ENCODE results near the gene KRTAP6-2. TPM values are rescaled to one million over a fixed set of nuclear protein-coding genes. Genes with fewer than 3 reads are reported as not detected.

Gene KRTAP6-2
- total RNA-seq, 1 donor from 2014 or later = not detected

DNA sequence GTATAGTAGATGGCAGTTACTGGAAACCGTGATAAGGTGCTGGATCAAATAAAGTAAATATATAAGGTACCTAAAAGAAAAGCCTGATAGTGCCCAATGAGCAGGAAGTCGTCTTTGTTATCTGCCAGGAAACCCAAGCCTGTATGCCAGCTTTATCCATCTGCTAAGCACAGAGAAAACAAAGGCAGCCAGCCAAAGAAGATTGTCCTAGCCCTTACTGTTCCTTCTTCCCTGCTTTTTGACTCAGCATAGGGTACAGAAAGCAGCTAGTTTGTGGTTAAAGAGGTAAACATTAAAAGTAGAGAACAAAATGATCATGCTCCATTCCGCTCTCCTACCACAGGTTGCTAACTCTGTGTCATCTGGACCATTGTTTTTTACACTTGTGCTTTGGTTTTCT is 18.6 kb downstream of the KRTAP6-2 start:
- Histone ChIP-seq H3K27me3 (no peaks in the 10 kb centered on the region), H3K9me3 (no peaks in the 10 kb centered on the region), H3K4me3 (no peak overlapping the region), H3K27ac (no peak overlapping the region), H3K4me1 (no peaks in the 10 kb centered on the region), H3K36me3 (no peaks in the 10 kb centered on the region)
- TF ChIP-seq POLR2A (IDR thresholded peaks at IDR 0.05) = no peak
- TF ChIP-seq, protein P1, sequence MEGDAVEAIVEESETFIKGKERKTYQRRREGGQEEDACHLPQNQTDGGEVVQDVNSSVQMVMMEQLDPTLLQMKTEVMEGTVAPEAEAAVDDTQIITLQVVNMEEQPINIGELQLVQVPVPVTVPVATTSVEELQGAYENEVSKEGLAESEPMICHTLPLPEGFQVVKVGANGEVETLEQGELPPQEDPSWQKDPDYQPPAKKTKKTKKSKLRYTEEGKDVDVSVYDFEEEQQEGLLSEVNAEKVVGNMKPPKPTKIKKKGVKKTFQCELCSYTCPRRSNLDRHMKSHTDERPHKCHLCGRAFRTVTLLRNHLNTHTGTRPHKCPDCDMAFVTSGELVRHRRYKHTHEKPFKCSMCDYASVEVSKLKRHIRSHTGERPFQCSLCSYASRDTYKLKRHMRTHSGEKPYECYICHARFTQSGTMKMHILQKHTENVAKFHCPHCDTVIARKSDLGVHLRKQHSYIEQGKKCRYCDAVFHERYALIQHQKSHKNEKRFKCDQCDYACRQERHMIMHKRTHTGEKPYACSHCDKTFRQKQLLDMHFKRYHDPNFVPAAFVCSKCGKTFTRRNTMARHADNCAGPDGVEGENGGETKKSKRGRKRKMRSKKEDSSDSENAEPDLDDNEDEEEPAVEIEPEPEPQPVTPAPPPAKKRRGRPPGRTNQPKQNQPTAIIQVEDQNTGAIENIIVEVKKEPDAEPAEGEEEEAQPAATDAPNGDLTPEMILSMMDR (IDR thresholded peaks at IDR 0.05) = no peak
- TF ChIP-seq POLR2AphosphoS5 (IDR thresholded peaks at IDR 0.05; ENCODE audit: insufficient read depth in 1 of 2, low read depth in 1 of 2) = no peak
- DNase-seq (ENCODE audit: extremely low spot score in 2 of 2) = no peak
- intact Hi-C loops (cut with DNase I) = loop anchor here (1.0 kb wide), 1 partner anchor 23 kb away; no protein-coding TSS in a partner anchor

GRCh38 chr21:30579346-30579745 is 19.4 kb downstream of the KRTAP6-2 start:
- H3K9me3 ChIP-seq = no peaks in the 10 kb centered on the region
- no peak for DNase-seq (ENCODE audit: extremely low spot score in 2 of 2)
- no peak for TF ChIP-seq POLR2AphosphoS5 (IDR thresholded peaks at IDR 0.05; ENCODE audit: insufficient read depth in 1 of 2, low read depth in 1 of 2)
- TF ChIP-seq POLR2A (IDR thresholded peaks at IDR 0.05) = no peak
- TF ChIP-seq, protein P1 (IDR thresholded peaks at IDR 0.05) = no peak

DNA sequence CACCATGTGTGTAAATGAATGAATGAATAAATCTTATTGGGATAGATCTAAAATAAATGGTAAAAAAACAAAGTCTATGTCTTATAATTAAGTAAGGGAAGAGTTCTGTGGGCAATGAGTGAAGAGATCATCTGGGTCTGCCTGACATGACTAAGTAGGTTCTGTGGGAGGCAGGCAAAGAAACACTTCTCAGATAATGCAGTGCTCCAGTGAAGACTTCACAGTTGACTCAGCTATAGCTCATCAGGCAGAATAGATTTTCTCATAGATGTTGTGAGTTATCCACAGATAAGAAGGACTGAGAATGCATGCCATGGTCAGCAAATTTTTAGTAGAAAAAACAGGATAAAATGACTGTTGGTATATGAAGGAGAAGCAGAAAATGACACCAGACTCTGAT is 20.9 kb downstream of the KRTAP6-2 start:
- Histone ChIP-seq H3K27ac (no peak overlapping the region), H3K36me3 (no peaks in the 10 kb centered on the region), H3K9me3 (no peaks in the 10 kb centered on the region), H3K27me3 (no peaks in the 10 kb centered on the region), H3K4me3 (no peak overlapping the region), H3K4me1 (no peaks in the 10 kb centered on the region)
- TF ChIP-seq, protein P1 (IDR thresholded peaks at IDR 0.05) = no peak
- no peak for TF ChIP-seq POLR2AphosphoS5 (IDR thresholded peaks at IDR 0.05; ENCODE audit: insufficient read depth in 1 of 2, low read depth in 1 of 2)
- TF ChIP-seq POLR2A (IDR thresholded peaks at IDR 0.05) = no peak
- intact Hi-C loops (cut with DNase I) = no loop called here
- no peak for DNase-seq (ENCODE audit: extremely low spot score in 2 of 2)

More at GRCh38 chr21:30579346-30579745, 19.4 kb downstream of the KRTAP6-2 start:
- no peaks in the 10 kb centered on the region for H3K36me3 ChIP-seq
- H3K27ac ChIP-seq = no peak overlapping the region
- H3K4me3 ChIP-seq = no peak overlapping the region
- H3K4me1 ChIP-seq = no peaks in the 10 kb centered on the region
- intact Hi-C loops (cut with DNase I) = no loop called here
- H3K27me3 ChIP-seq = no peaks in the 10 kb centered on the region

DNA sequence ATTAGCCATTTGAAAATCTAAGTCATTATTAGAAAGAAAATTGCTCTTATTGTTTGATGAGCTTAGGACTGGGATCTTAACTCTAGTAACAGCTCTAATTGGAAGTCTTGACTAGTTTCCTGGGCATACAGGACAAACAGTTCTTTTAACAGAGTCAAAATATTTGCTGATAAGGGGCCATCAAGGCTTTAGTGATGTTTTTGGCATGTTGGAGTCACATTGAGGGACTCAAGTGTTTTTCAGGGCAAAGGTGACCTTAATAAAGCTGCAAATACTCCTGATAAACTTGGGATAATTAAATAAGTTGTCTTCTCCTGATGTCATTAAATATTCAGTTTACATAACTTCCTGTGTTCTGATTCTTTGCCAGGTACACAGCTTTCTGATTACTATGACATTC is 31.1 kb downstream of the KRTAP6-2 start:
- intact Hi-C loops (cut with DNase I) = no loop called here
- H3K27me3 ChIP-seq = no peaks in the 10 kb centered on the region
- H3K27ac ChIP-seq = no peak overlapping the region
- no peaks in the 10 kb centered on the region for H3K9me3 ChIP-seq
- no peak for TF ChIP-seq POLR2A (IDR thresholded peaks at IDR 0.05)
- TF ChIP-seq, protein P1 (IDR thresholded peaks at IDR 0.05) = no peak
- TF ChIP-seq POLR2AphosphoS5 (IDR thresholded peaks at IDR 0.05; ENCODE audit: insufficient read depth in 1 of 2, low read depth in 1 of 2) = no peak
- no peak for DNase-seq (ENCODE audit: extremely low spot score in 2 of 2)
- H3K4me3 ChIP-seq = no peak overlapping the region
- no peaks in the 10 kb centered on the region for H3K4me1 ChIP-seq
- no peaks in the 10 kb centered on the region for H3K36me3 ChIP-seq

GRCh38 chr21:30563630-30564029 is 35.1 kb downstream of the KRTAP6-2 start:
- no peaks in the 10 kb centered on the region for H3K4me1 ChIP-seq
- no peak overlapping the region for H3K27ac ChIP-seq
- intact Hi-C loops (cut with DNase I) = no loop called here

More at GRCh38 chr21:30563630-30564029, 35.1 kb downstream of the KRTAP6-2 start:
- Histone ChIP-seq H3K27me3 (no peaks in the 10 kb centered on the region), H3K36me3 (no peaks in the 10 kb centered on the region), H3K9me3 (no peaks in the 10 kb centered on the region), H3K4me3 (no peak overlapping the region)
- TF ChIP-seq, protein P1 (IDR thresholded peaks at IDR 0.05) = no peak
- no peak for TF ChIP-seq POLR2A (IDR thresholded peaks at IDR 0.05)
- no peak for TF ChIP-seq POLR2AphosphoS5 (IDR thresholded peaks at IDR 0.05; ENCODE audit: insufficient read depth in 1 of 2, low read depth in 1 of 2)
- no peak for DNase-seq (ENCODE audit: extremely low spot score in 2 of 2)

All from vagina (tissue), 2 donors.